ENCODE measurements around the gene SERPINC1.
"Not testable (repeated sequence)": the region's sequence is repeated elsewhere in the genome, so short reads cannot be mapped to it uniquely, and the experiment has no call there.

SERPINC1 gene

GRCh38 chr1:173917149-173917548, at the start of gene SERPINC1:
SERPINC1 (minus strand) TSS chr1:173917327; CDS start chr1:173917259, 68 bp downstream.
- no peak for DNase-seq

GRCh38 chr1:173965896-173966295, 48.8 kb upstream of the SERPINC1 start:
- DNase-seq: not testable (repeated sequence)

GRCh38 chr1:173963477-173963876, 46.4 kb upstream of the SERPINC1 start:
- DNase-seq: no peak

GRCh38 chr1:173960625-173961024, 43.5 kb upstream of the SERPINC1 start:
- DNase-seq: no peak

- no peak for DNase-seq
These were observed 37.1 kb upstream of the SERPINC1 start for GRCh38 chr1:173954179-173954578.

GRCh38 chr1:173948594-173948993, 31.5 kb upstream of the SERPINC1 start:
- no peak for DNase-seq

GRCh38 chr1:173946380-173946921, 29.3 kb upstream of the SERPINC1 start:
- DNase-seq: no peak

- no peak for DNase-seq
These were observed 19.9 kb upstream of the SERPINC1 start for GRCh38 chr1:173937062-173937461.

- no peak for DNase-seq
These were observed 17.3 kb upstream of the SERPINC1 start for GRCh38 chr1:173934440-173934839.

- DNase-seq: not testable (repeated sequence)
These were observed 13.4 kb upstream of the SERPINC1 start for GRCh38 chr1:173930541-173930940.

GRCh38 chr1:173925306-173926242, 8.4 kb upstream of the SERPINC1 start:
- DNase-seq: no peak

- DNase-seq: no peak
These were observed 3.7 kb upstream of the SERPINC1 start for GRCh38 chr1:173920861-173921260.

- no peak for DNase-seq
These were observed 737 bp upstream of the SERPINC1 start for GRCh38 chr1:173917635-173918493.

- DNase-seq: no peak
These were observed 460 bp downstream of the SERPINC1 start for GRCh38 chr1:173916667-173917066.

- no peak for DNase-seq
These were observed 1.5 kb downstream of the SERPINC1 start for GRCh38 chr1:173915596-173915995.

- no peak for DNase-seq
These were observed 2.7 kb downstream of the SERPINC1 start for GRCh38 chr1:173914366-173914871.

GRCh38 chr1:173913111-173913510, 4.0 kb downstream of the SERPINC1 start:
- DNase-seq: no peak

- DNase-seq: no peak
These were observed 13.1 kb downstream of the SERPINC1 start for GRCh38 chr1:173903827-173904531.

GRCh38 chr1:173900992-173901391, 16.1 kb downstream of the SERPINC1 start:
- DNase-seq: no peak

- no peak for DNase-seq
These were observed 16.7 kb downstream of the SERPINC1 start for GRCh38 chr1:173900427-173900826.

- DNase-seq: no peak
These were observed 22.9 kb downstream of the SERPINC1 start for GRCh38 chr1:173894189-173894588.

- no peak for DNase-seq
These were observed 23.5 kb downstream of the SERPINC1 start for GRCh38 chr1:173893611-173894010.

All from T1000 (cell line).